GM18867 (cell line): ENCODE results near the gene KCNC4.
A peak's percentile ranks its signal among the peaks of the same experiment; 100 is the strongest.

Experiments used
- ATAC-seq: cut with Tn5 transposase; IDR thresholded peaks from one replicate; pipeline ENCODE4 v1.9.1; 2021; ENCODE audit warnings: mild to moderate bottlenecking, moderate library complexity; ENCODE audit not compliant: unreplicated experiment

The KCNC4 gene

DNA sequence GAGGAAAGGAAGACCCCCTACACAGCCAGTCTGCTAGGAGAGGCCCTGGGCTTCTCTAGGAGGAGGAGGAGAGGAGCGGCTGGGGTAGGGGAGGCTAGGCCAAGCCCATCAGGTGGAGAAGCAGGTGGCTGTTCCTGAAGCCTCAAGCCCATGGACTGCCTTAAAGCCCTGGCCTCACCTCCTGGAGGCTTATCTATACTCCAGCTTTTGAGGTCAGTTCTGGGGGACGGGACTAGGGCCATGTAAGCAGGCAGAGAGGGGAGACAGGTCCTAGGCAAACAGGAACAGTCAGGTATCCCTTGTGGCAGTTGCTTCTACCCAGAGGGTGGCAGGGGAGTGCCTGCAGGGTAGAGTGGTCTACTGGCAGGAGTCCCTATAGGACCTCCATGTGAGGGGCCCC is 40.6 kb downstream of the KCNC4 start:
- ATAC-seq, result no peak

DNA sequence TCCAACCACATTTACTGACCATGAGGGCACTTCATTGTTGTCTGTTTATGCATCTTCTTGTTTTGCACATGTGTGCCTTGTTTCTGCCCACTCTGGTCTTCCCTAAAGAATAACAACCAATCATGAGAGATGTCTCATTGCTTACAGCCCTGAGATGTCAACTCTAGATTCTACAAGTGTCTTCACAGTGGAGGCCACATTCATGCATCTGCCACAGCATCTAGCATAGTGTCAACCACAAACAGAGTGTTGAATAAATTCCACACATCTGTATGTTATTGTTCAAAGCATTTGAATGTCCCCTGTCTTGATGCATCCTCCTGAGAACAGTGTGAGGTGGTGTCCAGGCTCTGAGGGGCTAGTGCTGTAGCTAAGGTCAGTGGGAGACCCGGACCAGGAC is 43.1 kb downstream of the KCNC4 start:
- no peak for ATAC-seq

DNA sequence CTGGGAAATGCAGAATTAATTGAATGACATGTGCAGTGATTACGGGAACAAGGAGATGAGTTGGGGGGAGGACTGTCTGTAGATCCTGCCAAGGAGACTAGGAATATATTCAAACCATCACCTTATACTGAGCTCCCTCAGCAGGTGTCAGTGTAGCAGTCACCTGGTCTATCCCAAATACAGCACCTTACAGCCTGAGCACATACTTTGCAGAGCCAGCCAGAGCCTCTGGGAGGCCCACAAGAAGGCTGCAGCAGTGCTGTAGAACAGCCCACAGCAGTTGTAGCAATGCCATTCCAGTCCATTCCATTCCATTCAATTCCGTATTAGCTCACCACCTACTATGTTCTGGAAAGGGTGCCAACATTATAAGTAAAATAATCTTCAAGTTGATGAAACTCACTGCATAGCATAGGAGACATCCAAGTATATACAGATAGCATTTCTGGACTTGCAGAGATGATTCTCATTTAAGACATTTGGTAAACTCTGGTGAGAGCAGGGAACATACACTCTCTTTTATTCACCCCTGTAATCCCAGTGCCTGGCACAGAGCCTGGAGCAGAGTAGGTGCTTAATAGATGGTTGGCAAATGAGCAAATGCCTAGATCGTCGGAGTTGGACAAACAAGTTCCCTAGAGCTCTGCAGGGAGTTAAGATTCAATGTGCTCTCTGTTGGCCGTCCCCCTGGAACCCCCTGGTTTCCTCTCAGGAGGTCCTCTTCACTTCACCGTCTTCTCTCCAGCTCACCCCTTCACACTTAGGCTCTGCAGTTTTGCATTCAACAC is 44.7 kb downstream of the KCNC4 start:
- ATAC-seq, result no peak

DNA sequence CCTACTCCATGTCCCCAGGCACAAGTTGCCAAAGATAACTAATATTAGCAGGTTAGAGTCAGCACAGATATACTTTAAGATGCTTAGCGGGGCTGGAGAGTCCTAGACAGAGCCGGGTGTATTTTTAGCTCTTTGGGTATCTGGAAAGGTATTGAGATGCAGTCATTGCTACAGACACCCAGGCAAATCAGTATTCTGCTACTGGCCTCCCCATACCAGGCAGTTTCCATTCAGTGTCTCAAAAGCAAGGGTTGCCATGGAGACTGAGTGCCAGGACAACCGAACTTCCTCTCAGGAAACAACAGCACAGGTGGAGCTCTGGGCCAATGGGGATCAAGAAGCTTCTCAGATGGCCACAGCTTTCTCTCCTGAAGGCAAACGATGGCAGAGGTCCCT is 45.3 kb downstream of the KCNC4 start:
- peak; percentile 45 for ATAC-seq

DNA sequence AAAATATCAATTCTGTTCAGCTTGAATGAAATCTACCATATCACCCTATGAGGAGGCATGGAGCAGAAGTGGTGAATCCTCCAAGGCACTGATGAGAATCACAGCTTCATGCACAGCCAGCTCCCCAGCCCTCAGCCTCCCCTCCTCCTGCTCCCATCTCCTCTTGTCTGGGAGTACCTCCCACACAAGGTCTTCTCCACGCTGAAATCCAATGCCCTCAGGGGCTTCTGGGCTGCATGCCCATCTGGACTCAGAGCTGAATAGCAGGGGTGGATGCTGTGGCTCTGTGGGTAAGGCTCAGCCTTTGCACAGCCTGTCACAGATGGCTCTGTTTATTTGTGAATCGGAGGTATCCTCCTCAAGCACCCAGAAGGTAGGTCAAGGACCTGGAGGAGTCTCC is 48.6 kb downstream of the KCNC4 start:
- no peak for ATAC-seq

DNA sequence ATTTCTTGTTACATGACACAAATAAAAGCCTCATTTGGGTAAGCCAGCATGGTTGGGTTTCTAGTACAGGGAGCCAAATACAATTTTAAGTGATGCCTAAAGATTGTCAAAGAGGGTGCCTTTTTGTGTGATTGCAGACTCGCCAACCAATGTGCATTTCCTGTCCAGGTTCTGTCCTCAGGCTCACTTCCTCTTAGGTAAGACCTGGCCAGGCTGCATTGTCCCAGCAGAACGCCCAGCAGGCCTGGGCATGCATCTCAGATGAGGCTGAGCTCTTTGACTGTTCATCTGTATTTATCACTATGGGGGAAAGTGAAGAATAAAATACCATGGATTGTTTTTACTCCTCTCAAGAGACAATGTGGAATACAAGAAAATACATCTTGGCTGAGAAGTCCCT is 49.7 kb downstream of the KCNC4 start:
- ATAC-seq, result no peak
